ENCODE results near the gene CTDSP1. TPM values are rescaled to one million over a fixed set of nuclear protein-coding genes. Genes with fewer than 3 reads are reported as not detected.

Gene CTDSP1
- polyA plus RNA-seq, 1 of the 3 experiments (the other 2 are of a cell fraction): 88.0 TPM

GRCh38 chr2:218400930-218401881, 1.5 kb downstream of the CTDSP1 start:
- peak; percentile 76 for DNase-seq
- ChIA-PET CTCF (interaction anchor here (1.0 to 1.9 kb wide), 6 partner anchors 65 to 309 kb away, joined by 3 to 8 read pairs (median 4); partner anchors contain the start of gene TTLL4), POLR2A (no interaction called here)
- no peaks in the 10 kb centered on the region for H3K9me3 ChIP-seq
- no peaks in the 10 kb centered on the region for H3K9me2 ChIP-seq
- H3K27ac ChIP-seq (ENCODE audit: low read depth in 2 of 2, low read length in 1 of 2): peak overlapping the region in 1 of 2 experiments; percentile 88; a peak in 1 of 4 replicates
- peaks cover 26% of the 10 kb centered on the region for H3F3A ChIP-seq (replicated peaks; ENCODE audit: insufficient read depth)
- 54% methylated on average over 16 of the region's 24 CpGs for WGBS (ENCODE audit: low lambda C conversion rate)
- H3K4me3 ChIP-seq (ENCODE audit: low read depth in 2 of 2, low read length in 1 of 2): peak overlapping the region; percentile 88 to 92
- H3K27me3 ChIP-seq (ENCODE audit: insufficient read depth): no peaks in the 10 kb centered on the region
- H3K36me3 ChIP-seq (replicated peaks in 1 of 2; ENCODE audit: control insufficient read depth in 1 of 2, insufficient read depth in 2 of 2, low read length in 1 of 2): peaks cover 0 to 33% of the 10 kb centered on the region in 2 experiments
- TF ChIP-seq GABPA (IDR thresholded peaks at IDR 0.05; ENCODE audit: low read depth) (no peak), ELF1 (IDR thresholded peaks at IDR 0.05) (no peak), ZBTB33 (IDR thresholded peaks at IDR 0.05; ENCODE audit: borderline replicate concordance, low read depth) (no peak), CHD2 (IDR thresholded peaks at IDR 0.05; ENCODE audit: low read length, partially characterized antibody) (no peak), NRF1 (IDR thresholded peaks at IDR 0.05; ENCODE audit: low read depth, low read length) (no peak), NFIC (IDR thresholded peaks at IDR 0.05; ENCODE audit: borderline replicate concordance) (no peak), RCOR1 (IDR thresholded peaks at IDR 0.05; ENCODE audit: low read length) (no peak), EZH2phosphoT487 (IDR thresholded peaks at IDR 0.05; ENCODE audit: borderline replicate concordance, low read depth) (no peak), FOXJ3 (CRISPR knock-in tag; IDR thresholded peaks at IDR 0.05) (no peak), MXI1 (IDR thresholded peaks at IDR 0.05; ENCODE audit: low read depth, low read length) (no peak), PBX3 (IDR thresholded peaks at IDR 0.05) (no peak), YY1 (IDR thresholded peaks at IDR 0.05; ENCODE audit: low read depth) (no peak)
- TF ChIP-seq, protein P1, sequence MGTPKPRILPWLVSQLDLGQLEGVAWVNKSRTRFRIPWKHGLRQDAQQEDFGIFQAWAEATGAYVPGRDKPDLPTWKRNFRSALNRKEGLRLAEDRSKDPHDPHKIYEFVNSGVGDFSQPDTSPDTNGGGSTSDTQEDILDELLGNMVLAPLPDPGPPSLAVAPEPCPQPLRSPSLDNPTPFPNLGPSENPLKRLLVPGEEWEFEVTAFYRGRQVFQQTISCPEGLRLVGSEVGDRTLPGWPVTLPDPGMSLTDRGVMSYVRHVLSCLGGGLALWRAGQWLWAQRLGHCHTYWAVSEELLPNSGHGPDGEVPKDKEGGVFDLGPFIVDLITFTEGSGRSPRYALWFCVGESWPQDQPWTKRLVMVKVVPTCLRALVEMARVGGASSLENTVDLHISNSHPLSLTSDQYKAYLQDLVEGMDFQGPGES (IDR thresholded peaks at IDR 0.05; ENCODE audit: low read depth, low read length): no peak
- TF ChIP-seq, protein P2, sequence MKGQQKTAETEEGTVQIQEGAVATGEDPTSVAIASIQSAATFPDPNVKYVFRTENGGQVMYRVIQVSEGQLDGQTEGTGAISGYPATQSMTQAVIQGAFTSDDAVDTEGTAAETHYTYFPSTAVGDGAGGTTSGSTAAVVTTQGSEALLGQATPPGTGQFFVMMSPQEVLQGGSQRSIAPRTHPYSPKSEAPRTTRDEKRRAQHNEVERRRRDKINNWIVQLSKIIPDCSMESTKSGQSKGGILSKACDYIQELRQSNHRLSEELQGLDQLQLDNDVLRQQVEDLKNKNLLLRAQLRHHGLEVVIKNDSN (IDR thresholded peaks at IDR 0.05; ENCODE audit: borderline replicate concordance, low read depth): no peak
- H3K9ac ChIP-seq: peak overlapping the region; percentile 98; the same call in 1 of the 2 replicates
- peaks cover 5% of the 10 kb centered on the region; the same call in 1 of the 2 replicates for H4K20me1 ChIP-seq (ENCODE audit: insufficient read depth)
- peak overlapping the region; percentile 89 for H3K4me2 ChIP-seq
- H3K4me1 ChIP-seq (ENCODE audit: control insufficient read depth in 1 of 2, insufficient read depth in 2 of 2, low read depth in 1 of 2, low read length in 1 of 2): peaks cover 28 to 40% of the 10 kb centered on the region in 2 experiments; a peak in 3 of 4 replicates
- H3K79me2 ChIP-seq (ENCODE audit: insufficient read depth): peaks cover 42% of the 10 kb centered on the region
- no peak overlapping the region for H2AFZ ChIP-seq (ENCODE audit: low read depth)
